GM12878 (cell line): ENCODE results near the gene MEIKIN.

Experiments used
- EGR1 ChIP-seq, 2 experiments: IDR thresholded peaks; 1 replicate in 1 of 2; 2 replicates in 1 of 2; pipeline ENCODE4 v1.6.1; 2011 to 2012; ENCODE audit warnings: low read depth in 2 of 2, low read length in 2 of 2, borderline replicate concordance in 1 of 2, mild to moderate bottlenecking in 1 of 2, moderate library complexity in 1 of 2
- EP300 ChIP-seq, 2 experiments: fragments of 150-350 bp in 1 of 2; IDR thresholded peaks; 2 replicates each; pipeline ENCODE4 v1.6.1; 2011 to 2012; ENCODE audit warnings: low read depth in 2 of 2, low read length in 2 of 2, borderline replicate concordance in 1 of 2, improper control_type of control experiment in 1 of 2, inconsistent platforms in 1 of 2; ENCODE audit not compliant: control insufficient read depth in 1 of 2
- HDAC2 ChIP-seq: fragments of 200-600 bp; sonication (generic); IDR thresholded peaks from 2 replicates; pipeline ENCODE4 v1.6.1; 2017
- MTA2 ChIP-seq: fragments of 450-650 bp; IDR thresholded peaks from 2 replicates; pipeline ENCODE4 v1.6.1; 2016; ENCODE audit warnings: low read depth, mild to moderate bottlenecking, moderate library complexity
- NR2C2 ChIP-seq: IDR thresholded peaks from 2 replicates; pipeline ENCODE4 v1.6.1; 2011; ENCODE audit warnings: borderline replicate concordance, low read depth; ENCODE audit not compliant: control insufficient read depth, insufficient read length
- POLR2A ChIP-seq: IDR thresholded peaks from 2 replicates; pipeline ENCODE4 v1.6.1; 2011; ENCODE audit warnings: low read depth, mild to moderate bottlenecking, low read length
- POLR2AphosphoS5 ChIP-seq: IDR thresholded peaks from 2 replicates; pipeline ENCODE4 v1.6.1; 2011; ENCODE audit warnings: mild to moderate bottlenecking, low read length, inconsistent platforms
- RCOR1 ChIP-seq: conservative IDR thresholded peaks from 2 replicates; pipeline ENCODE4 v1.6.1; 2012; ENCODE audit warnings: low read depth, low read length, improper control_type of control experiment
- RELA ChIP-seq: fragments of 450-650 bp; IDR thresholded peaks from 2 replicates; pipeline ENCODE4 v1.8.0; 2014; ENCODE audit warnings: borderline replicate concordance; ENCODE audit not compliant: partially characterized antibody
- RFX5 ChIP-seq: IDR thresholded peaks from 2 replicates; pipeline ENCODE4 v1.6.1; 2011; ENCODE audit warnings: low read depth, low read length, improper control_type of control experiment
- TCF3 ChIP-seq: IDR thresholded peaks from 2 replicates; pipeline ENCODE4 v1.6.1; 2012; ENCODE audit warnings: low read depth, mild to moderate bottlenecking, low read length, borderline replicate concordance; ENCODE audit not compliant: insufficient read depth
- ZNF24 ChIP-seq: fragments of 450-650 bp; IDR thresholded peaks from 2 replicates; pipeline ENCODE4 v1.6.1; 2017; ENCODE audit warnings: antibody characterized with exemption, mild to moderate bottlenecking
- TF ChIP-seq, protein P1 (sequence below), 3 experiments: IDR thresholded peaks in 2 of 3; conservative IDR thresholded peaks in 1 of 3; 2 replicates each; pipeline ENCODE4 v1.5.1; 2011; ENCODE audit warnings: low read depth in 3 of 3, low read length in 3 of 3, mild to moderate bottlenecking in 3 of 3, control low read depth in 2 of 3, moderate library complexity in 2 of 3, inconsistent platforms in 1 of 3, mixed read lengths in 1 of 3; ENCODE audit not compliant: control insufficient read depth in 2 of 3, insufficient read depth in 1 of 3; ENCODE audit errors: extremely low read depth in 1 of 3

DNA sequence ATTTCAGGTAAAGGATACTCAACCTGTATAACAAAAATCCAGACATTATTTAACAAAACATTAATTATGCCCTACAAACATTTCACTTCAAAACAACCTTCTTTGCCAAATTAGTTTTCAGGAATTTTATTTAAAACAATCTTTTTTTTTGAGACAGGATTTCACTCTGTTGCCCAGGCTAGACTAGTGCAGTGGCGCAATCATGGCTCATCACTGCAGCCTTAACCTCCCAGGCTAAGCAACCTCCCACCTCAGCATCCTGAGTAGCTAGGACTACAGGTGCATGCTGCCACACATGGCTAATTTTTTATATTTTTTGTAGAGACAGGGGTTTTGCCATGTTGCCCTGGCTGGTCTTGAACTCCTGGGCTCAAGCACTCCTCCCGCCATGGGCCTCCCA, 152.6 kb downstream of the MEIKIN start:
- TF ChIP-seq POLR2A (no peak), EP300 (IDR thresholded peaks at IDR 0.05; ENCODE audit: borderline replicate concordance in 1 of 2, control insufficient read depth in 1 of 2, low read depth in 2 of 2, low read length in 2 of 2) (no peak), ZNF24 (no peak), NR2C2 (no peak), POLR2AphosphoS5 (no peak), MTA2 (no peak), RELA (no peak), EGR1 (IDR thresholded peaks at IDR 0.05; ENCODE audit: borderline replicate concordance in 1 of 2, low read depth in 2 of 2, low read length in 2 of 2) (no peak), TCF3 (no peak), RFX5 (no peak), HDAC2 (no peak), RCOR1 (no peak)
- TF ChIP-seq, protein P1, sequence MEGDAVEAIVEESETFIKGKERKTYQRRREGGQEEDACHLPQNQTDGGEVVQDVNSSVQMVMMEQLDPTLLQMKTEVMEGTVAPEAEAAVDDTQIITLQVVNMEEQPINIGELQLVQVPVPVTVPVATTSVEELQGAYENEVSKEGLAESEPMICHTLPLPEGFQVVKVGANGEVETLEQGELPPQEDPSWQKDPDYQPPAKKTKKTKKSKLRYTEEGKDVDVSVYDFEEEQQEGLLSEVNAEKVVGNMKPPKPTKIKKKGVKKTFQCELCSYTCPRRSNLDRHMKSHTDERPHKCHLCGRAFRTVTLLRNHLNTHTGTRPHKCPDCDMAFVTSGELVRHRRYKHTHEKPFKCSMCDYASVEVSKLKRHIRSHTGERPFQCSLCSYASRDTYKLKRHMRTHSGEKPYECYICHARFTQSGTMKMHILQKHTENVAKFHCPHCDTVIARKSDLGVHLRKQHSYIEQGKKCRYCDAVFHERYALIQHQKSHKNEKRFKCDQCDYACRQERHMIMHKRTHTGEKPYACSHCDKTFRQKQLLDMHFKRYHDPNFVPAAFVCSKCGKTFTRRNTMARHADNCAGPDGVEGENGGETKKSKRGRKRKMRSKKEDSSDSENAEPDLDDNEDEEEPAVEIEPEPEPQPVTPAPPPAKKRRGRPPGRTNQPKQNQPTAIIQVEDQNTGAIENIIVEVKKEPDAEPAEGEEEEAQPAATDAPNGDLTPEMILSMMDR (IDR thresholded peaks at IDR 0.05 in 2 of 3, conservative IDR thresholded peaks at IDR 0.05 in 1 of 3; ENCODE audit: control insufficient read depth in 2 of 3, extremely low read depth in 1 of 3, insufficient read depth in 1 of 3, low read depth in 3 of 3, low read length in 3 of 3), result no peak
